ENCODE results near the gene MMEL1.
"Not testable (repeated sequence)": the region's sequence is repeated elsewhere in the genome, so short reads cannot be mapped to it uniquely, and the experiment has no call there.

Gene MMEL1

DNA sequence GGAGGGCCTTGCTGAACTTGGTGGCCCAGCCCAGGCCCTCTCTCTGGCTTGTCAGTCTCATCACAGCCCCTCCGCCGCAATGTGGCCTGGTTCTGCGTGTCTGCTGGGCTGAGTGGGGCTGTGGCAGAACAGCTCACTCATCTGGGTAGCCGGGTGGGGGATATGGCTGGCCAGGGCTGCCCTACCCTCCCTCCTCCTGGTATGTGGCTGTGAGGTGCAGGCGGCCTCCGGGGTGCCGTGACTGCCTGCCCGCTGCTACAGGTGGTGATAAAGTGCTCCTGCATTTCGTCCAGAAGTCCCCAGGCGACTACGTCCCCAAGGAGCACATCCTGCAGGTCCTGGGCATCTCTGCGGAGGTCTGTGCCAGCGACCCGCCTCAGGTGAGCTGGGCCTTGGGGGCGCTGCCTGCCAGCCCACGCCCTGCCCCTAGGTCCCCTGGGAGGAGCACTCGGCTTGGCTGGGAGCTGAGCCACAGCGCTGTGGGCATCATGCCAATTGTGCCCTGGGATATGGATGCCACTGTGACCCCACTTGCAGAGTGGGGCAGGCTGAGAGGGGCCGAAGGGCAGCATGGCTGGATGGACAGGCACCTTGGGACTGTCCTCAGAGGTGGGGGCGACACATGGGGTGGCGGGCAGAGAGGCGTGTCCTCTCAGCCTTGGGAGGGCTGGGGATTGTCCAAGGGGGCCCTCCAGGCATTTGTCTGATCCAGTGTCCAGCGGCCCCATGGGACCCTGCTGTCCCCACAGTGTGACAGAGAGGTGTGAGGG, 44.0 kb downstream of the MMEL1 start:
- DNase-seq: no peak

DNA sequence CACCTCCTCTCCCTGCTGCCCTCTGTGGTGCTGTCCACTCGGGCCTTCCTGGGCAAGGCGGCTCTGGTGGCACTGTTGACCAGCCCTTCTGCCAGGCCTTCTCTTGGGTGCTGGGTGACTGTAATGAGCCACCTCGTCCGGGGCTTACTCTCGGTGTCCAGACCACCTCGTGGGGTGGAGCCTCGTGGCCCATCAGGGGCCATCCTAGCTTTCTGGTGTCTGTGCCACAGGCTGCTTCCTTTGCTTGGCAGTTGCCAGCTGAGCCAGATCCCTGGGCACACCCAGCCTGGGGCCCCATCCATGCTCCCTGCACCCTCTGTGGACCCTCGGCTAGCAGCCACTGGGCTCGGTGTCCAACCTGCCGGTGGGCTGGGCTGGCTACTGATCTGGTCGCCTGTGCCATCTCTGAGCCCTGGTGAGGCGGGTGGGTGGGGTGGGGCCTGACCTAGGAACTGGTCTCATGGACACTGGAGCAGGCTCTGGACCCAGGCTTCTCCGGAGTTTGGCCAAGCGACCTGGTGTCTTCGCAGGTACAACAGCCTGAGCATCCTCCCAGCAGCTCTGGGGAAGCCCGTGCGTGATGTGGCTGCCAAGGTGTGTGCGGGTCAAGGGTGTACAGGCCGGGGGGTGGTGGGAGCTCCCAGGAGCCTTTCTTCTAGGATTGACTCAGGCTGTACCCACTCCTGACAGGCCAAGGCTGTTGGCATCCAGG, 44.8 kb downstream of the MMEL1 start:
- no peak for DNase-seq

DNA sequence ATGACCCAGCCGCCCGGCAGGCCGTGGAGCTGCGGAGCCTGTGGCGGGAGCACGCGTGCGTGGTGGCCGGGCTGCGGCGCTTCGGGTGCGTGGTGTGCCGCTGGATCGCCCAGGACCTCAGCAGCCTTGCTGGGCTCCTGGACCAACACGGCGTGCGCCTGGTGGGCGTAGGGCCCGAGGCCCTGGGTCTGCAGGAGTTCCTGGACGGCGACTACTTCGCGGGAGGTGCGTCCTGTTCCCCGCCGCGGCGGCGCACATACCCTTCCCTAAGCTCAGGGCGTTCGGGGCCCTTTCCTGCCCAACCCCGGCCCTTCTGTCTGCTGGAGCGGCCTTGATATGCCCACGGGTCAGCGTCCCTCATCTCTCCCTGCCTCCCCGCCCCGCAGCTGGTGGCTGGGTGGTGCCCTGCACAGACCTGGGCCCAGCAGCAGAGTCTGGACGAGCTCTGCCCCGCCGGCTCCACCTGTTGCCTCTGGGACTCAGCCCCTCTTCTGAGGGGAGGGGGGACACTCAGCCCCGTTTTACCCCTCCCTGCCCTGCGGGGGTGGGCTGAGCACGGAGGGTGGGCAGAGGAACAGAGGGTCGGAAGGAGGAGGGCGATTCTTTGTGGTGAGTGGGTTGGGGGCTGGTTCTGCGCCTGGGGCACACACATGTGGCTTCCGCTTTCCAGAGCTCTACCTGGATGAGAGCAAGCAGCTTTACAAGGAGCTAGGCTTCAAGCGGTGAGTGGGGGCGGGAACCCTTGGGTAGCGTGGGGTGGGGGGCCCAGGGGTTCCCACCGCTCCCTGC, 45.6 kb downstream of the MMEL1 start:
- DNase-seq: peak; percentile 30

DNA sequence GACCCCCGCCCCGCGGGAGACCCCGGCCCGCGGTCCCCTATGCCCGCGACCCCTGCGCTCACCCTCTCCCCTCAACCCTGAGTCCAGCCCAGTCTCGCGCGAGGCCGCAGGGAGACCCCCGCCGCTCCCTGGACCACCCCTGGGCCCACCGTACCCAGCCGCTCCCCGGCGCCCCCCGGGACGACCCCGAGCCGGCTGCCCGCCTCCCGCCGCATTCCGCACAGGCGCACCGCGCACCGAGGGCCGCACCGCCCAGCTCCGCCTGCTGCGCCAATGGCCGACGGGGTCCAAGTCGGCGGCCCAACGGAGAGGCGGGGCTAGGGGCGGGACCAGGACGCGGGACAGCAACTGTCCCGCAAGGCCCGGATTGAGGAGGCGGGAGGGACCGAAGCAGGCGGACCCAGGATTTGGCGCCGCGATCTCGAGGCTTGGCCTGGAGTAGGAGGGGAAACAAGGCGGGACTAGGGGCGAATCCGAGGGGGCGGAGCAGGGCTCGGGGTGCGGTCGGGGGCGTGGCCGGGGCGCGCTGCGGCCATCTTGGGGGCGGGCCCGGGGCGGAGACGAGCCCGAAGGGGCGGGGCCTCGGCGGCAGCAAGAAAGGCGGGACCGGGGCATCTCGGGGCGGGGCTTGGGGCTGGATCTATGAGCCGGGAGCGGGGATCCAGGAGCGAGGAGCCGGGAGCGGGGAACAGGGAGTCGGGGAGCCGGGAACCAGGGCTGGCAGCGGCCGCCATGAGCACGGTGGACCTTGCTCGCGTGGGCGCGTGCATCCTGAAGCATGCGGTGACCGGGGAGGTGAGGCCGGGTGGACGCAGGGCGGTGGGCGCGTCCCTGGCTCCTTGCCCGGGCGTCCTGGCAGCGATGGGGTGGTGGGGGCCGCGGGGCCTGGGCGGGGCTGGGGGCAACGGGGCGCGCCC, 46.4 kb downstream of the MMEL1 start, which contains the start of gene PRXL2B:
Gene PRXL2B (plus strand): TSS at position 624 of the 917 bp plus-strand sequence. CDS start 109 bp downstream, at position 733.
- DNase-seq: peak; percentile 94

DNA sequence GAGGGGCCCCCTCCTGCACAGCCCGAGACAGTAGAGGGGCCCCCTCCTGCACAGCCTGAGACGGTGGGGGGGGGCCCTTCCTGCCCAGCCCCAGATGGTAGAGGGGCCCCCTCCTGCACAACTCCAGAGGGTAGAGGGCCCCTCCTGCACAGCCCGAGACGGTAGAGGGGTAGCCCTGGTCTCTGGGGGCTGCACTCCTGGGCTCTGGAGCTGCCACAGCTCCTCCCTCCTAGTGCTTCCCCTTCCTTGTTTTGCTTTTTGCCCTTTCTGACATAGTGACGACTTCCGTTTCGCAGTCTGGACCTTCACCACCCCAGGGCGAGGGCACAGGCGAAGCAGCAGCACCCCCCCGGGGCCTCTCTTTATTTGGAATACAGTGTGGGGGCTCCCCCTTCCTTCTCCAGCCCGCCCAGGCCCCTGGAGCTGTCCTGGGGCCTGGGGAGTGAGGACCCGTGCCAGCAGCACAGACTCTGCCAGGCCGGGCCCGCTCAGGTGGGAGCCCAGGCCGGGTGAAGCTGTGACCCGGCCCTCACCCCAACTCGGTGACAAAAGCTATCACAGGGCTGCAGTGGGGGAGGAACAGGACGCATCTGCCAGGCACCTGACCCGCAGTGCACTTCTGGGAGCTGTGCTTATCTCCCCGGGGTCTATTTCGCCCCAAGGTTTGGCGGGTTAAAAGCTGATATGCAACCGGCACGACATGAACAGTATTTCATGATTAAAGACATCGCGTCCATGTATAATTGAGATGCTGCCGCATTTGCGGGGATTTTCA, 47.3 kb downstream of the MMEL1 start:
- peak; percentile 26 for DNase-seq

DNA sequence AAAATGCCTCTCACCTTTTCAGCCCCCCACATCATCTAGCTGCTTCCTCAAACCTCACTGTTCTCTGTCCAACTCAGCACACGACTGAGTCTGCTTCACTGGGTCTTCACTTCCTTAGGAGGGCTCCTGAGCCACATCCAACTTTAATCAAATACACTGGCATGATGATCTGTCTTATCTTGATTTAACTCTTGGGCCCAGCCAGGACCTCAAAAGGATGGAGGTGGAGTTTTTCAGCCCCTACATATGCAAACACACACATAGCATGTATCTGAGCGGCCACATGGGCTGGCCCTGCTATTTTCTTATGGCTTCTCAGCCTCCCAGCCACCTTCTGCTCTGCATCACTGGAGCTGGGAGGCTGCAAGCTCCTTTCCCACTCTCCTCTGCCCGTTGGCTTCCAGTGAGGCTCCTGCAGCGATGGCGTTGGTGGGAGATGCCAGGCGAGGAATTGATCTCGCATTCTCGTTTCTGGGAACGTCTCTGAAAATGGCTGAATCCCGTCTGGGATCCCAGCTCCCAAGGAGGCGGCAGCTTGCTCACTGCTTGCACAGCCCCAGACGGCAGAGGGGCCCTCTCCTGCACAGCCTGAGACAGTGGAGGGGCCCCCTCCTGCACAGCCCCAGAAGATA, 48.0 kb downstream of the MMEL1 start:
- DNase-seq: no peak

DNA sequence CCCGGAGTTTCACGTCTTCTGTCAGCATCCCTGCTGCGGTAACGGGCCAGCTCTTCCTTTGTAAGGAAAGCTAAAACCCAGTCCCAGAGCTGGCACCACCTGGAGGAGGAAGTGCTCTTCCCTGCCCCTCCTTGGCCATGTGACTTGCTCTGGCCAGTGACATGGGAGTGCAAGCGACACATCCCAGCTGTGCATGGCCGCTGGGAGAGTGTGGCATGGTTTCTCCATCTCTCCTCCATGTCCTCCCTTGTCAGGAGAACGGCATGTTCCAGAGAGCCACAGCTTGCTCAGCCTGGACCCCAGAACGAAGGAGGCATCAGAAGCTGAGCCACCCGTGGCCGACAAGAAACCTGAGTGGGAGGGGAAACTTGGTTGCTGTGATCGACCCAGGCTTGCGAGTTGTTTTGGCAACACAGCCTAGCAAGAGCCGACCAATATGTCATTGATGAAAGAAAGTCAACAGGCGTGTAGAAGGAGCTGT, 48.9 kb downstream of the MMEL1 start:
- no peak for DNase-seq

DNA sequence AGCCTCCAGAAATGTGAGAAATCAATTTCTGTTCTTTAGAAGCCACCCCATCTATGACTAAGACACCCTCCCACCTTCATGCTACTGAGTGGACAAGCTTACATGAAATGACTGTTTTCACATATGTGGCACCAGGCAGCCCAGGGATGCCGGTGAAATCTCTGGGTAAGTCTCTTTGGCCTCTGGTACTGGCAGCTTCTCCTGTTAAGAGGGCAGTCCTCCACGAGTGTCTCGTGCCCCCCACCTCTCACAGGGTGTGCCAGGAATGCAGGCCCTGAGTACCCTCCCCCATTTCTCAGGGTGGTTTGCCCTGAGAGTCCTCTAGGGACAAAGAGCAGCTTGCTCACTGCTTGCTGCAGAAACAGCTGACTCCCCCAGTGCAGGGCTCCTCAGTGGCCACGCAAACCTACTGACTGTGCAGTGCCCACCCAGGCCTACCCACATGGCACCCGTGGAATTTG, 49.5 kb downstream of the MMEL1 start:
- DNase-seq: no peak

DNA sequence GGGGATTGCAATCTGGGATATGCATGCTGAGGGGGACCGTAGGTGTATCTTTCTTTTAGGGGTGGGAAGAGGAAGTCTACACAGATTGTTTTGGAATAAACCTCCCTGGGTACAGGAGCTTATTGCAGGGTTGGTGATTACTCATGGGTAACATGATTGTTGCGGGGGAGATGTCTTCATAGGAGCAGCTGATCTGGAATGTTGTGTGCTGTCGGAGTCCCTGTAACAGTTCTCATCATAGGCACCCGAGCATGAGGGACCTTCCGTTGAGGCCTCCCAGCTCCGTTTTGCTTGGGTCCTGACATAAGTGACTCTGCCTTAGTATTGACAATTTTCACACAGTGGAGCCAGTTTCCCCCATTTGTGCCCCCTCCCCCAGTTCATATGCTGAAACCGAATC, 50.4 kb downstream of the MMEL1 start:
- no peak for DNase-seq

DNA sequence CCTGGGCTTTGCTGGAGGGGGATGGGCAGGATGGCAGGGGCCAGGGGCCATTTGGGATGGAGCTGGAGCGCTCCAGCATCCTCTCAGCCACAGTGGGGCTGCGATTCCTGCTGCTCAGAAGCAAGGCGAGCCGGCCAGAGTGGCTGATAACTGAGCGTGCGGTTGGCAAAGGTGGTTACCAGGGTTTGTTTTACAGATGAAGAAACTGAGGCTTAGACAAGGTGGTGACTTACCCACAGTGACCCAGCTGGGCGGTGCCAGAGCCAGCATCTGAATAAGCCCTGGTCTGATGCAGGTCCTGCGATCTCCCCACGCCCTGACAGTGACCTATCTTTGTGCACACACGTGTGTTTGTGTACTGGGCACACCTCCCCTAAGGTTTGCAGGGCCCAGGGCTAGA, 52.1 kb downstream of the MMEL1 start:
- DNase-seq: no peak

DNA sequence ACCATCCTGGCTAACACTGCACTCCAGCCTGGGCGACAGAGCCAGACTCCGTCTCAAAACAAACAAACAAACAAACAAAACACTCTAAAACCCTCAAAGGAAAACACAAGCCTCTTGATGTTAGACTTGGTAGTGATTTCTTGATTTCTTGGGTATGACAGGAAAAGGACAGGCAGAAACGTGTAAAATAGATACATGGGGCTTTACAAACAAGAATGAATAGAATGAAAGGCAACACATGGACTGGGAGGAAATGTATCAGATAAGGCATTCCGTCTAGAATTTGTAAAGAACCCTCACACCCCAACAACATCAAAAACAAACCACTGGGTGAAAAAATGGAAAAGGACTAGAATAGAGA, 54.1 kb downstream of the MMEL1 start:
- no peak for DNase-seq

DNA sequence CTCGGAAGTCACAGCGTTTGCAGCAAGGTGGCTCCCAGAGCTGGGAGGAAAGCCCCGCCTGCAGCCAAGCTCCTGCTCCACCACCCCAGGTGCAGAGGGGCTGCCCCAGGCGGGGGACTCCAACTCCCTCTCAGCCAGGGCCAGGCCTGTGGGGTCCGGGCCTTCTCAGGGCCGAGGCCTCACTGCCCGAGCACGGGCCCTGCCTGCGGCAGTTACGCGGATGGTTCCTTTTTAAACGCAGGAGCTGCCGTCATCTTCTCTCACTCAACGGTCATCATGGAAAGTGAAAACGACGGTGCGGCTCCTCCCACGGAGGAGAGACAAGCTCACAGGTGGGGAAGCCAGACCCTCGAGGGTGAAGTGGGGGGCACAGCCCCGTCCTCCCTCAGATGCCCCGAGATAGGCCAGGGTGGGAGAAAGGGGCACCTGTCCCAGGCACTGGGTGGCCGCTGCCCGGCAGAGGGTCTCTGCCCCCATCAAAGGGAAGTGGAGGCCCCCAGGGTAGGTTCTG, 55.2 kb downstream of the MMEL1 start:
- not testable (repeated sequence) for DNase-seq

DNA sequence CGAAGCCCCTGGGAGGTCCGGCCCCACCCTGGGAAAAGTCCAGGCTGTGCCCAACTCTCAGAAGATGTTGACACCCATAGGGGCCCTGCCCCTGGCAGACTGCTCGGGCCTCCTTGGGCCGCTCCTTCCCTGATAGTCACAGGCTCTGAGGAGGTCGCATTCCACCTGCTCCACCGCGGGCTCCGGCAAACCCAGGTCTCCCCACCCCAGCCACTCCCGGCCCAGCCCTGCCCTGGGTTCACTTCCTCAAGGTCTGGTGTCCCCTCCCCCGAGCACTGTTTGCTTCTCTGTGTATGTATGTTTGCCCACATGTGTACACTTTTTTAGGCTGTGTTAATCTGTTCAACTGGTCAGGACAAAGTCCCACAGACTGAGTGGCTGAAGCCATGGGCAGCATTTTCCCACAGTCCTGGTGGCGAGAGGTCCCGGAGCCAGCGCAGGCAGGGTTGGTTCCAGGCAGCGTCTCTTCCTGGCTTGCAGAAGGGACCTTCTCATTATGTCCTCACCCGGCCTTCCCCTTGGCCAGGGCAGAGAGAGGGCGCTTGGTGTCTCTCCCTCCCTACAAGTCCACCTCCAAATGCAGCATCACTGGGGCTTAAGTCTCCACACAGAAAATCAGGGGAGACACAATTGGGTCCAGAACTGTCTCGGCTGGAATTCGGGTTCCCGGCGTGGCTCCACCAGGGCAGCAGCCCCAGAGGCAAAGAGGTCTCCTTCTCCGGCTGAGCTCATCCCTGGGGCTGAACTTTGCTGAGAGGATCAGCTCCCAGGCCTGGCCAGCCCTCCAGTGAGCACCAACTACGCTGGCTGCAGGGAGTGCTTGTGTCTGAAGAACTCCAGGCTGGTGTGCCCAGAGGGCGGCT, 56.8 kb downstream of the MMEL1 start:
- no peak for DNase-seq

DNA sequence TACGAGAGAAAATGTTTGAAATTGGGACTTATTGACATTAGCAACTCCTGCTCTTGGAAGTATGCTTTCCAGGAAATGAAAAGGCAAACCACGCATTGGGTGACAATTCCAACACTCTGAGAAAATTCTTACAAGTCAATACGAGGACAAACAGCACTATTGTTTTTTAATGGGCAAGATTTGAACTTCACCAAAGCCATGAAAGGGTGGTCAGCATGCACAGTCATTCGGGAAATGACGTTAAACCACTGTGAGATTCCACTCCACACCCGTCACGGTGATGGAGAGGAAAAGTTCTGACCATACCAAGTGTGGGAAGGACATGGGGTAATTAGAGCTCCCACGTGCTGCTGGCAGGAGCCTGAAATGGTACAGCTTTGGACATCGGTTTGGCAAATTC, 58.5 kb downstream of the MMEL1 start:
- no peak for DNase-seq

DNA sequence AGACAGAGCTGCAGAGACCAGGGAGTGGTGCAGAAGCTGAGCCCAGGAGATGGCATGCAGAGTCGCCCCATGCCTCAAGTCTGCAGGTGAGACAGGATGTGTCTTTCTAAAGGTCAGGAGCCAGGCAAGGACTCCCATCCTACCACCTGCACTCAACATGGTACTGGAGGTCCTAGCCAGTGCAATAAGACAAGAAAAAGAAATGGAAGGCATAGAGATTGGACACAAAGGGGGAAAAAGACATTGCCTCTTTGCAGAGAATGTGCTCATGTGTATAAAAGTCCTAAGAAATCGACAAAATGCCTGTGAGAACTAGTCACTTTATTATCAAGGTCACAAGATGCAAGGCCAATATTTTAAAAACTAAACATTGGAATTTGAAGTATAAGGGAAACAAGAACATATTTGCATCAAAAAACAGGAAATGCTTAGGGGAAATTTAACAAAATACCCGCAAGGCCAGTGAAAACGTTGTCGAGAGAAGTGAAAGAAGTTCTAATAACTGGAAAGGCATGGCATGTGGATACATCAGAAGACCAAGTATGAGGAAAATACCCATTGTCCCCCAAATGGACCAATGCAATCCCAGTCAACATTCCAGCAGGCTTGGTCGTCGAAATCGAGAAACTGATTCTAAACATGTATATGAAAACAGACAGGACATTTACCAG, 59.4 kb downstream of the MMEL1 start:
- no peak for DNase-seq

DNA sequence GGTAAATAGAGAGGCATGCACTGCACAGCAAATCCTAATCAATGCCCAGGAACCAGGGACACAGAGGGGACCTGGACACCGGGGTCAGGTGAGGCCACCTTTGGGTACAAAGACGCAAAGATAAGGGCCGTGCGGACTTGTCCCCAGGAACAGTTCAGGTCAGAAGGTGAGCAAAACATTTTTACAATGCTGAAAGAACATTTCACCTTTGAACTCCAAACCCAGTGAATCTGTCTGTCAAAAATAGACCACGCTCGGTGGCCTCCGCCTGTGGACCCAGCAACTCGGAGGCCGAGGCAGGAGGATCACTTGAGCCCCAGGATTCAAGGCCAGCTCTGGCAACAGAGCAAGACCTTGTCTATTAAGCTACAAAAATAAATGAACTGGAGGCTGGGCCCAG, 61.5 kb downstream of the MMEL1 start:
- no peak for DNase-seq

DNA sequence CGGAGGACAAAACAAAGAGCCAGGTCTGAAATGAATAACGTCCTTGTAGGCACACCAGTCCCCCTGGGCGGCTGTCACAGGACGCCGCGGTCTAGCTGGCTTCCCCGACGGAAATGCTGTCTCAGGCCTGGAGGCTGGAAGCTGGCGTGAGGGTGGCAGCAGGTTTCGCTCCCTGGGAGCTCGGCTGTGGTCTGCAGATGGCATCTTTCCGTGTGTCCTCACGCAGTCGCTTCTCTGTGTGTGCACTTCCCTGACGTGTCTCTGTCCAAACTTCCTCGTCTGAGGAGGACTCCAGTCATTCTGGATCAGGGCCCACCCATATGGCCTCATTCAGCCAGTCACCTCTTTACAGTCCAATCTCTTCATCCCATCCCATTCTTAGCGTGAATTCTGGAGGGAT, 62.5 kb downstream of the MMEL1 start:
- DNase-seq: no peak

DNA sequence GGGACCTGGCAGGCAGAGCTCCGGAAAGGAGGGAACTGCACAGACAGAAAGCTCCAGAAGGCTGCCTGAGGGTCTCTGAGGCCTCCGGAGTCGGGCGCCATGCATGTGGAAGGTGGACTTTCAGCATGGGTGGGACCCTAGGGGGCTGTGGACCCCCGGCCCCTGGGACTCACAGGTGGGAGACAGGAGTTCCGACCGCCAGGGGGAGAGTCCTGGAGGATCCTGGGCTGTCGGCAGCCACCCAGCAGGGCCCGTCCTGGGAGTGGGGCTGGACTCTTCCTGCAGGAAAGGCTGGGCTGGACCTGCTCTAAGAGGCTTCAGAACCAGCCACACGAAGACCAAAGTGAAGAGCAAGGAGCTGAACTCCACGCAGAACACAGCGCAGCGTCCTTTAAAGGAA, 63.1 kb downstream of the MMEL1 start:
- not testable (repeated sequence) for DNase-seq

DNA sequence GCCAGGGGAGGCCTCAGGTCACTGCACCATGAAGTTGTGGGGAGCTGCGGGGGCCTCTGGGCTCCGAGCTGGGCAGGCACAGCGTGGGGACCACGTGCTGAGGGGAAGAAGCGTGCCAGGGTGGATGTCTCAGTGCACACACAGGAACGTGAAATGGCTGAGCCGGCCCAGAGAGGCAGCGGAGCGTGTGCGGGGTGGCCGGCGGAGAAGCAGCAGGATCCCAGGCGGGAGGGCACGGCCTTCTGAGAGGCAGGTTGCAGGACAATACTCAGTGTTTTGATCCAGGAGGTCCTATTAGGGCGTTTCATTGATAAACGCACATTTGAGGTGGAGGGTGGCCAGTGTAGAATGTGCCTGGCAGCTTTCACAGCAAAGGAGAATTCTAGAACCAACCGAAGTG, 63.8 kb downstream of the MMEL1 start:
- DNase-seq: no peak
